Muscle of leg (tissue), 11 donors: ENCODE measurements around the gene ZNF780A. TPM values are rescaled to one million over a fixed set of nuclear protein-coding genes. Genes with fewer than 3 reads are reported as not detected.
"Not testable (repeated sequence)": the region's sequence is repeated elsewhere in the genome, so short reads cannot be mapped to it uniquely, and the experiment has no call there.

Experiments used
- DNase-seq: peaks from one replicate; pipeline ENCODE4 v3.0.0; 2013
- H3K27ac ChIP-seq: one replicate; pipeline ENCODE4 v1.5.1; 2013; ENCODE audit warnings: mild to moderate bottlenecking, low read length, control low read depth
- H3K27me3 ChIP-seq: one replicate; pipeline ENCODE4 v1.6.1; 2013; ENCODE audit warnings: low read length; ENCODE audit not compliant: control insufficient read depth, insufficient read depth
- H3K36me3 ChIP-seq: one replicate; pipeline ENCODE4 v1.6.1; 2013; ENCODE audit warnings: low read length; ENCODE audit not compliant: control insufficient read depth, insufficient read depth
- H3K4me1 ChIP-seq: one replicate; pipeline ENCODE4 v1.6.1; 2013; ENCODE audit warnings: low read length; ENCODE audit not compliant: control insufficient read depth, insufficient read depth
- H3K4me3 ChIP-seq: one replicate; pipeline ENCODE4 v1.5.1; 2013; ENCODE audit warnings: low read length, control low read depth
- H3K9me3 ChIP-seq: replicated peaks from 2 replicates; pipeline ENCODE4 v1.6.1; 2013; ENCODE audit warnings: low read depth, low read length; ENCODE audit not compliant: control insufficient read depth
- WGBS: methylation state at CpG from one replicate; pipeline ENCODE4 v1.1.5; 2013; ENCODE audit warnings: missing lambda C conversion rate; ENCODE audit not compliant: insufficient coverage; 5-methylcytosine and 5-hydroxymethylcytosine counted together
- polyA plus RNA-seq, 8 donors: library from polyadenylated mRNA; unstranded; fragments of 120-200 nt; gene quantifications; one replicate each; pipeline versions ENCODE4 v1.2.1 to v1.2.3, GENCODE V29; 2013; ENCODE audit warnings: inconsistent platforms in 1 of 8, low replicate concordance in 1 of 8; ENCODE audit not compliant: insufficient read length in 8 of 8, insufficient read depth in 1 of 8
- total RNA-seq: library from RNA; stranded (reverse); fragments of 120-200 nt; gene quantifications from one replicate; pipeline ENCODE4 v1.2.4, GENCODE V29; 2013

The ZNF780A gene
- total and polyA plus RNA-seq, 9 donors = 4.7 to 15.0 (median 7.6) TPM

DNA sequence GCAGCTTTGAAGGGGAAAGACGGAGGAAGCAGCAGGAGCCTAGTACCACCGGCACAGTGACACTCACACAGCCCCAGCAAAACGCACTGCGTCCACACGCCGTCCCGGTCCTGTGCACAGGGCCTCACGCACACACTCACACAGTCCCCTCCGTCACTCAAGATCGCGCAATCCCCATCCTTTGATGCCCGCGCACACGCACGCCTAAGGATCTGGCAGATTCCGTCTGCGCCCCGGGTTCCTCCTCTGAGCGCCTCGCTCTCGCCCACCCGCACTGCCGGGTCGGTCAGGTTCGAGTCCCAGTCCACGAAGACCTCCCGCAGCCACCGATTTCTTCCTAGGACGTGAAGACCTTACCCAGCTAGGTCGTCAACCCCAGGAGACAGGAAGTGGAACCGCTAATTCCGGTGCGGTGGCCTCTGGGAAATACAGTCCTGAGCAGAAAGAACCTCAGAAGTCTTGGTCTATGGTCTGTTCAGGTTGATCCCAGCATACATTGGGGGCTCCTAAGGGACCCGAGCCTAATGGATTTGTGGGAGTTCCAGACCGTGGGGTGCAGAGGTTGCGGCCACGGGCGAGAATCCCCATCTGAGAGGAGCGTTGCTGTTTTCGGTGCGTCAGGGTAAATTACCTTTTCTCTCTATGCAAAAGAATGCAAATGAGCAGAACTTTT, 34.8 kb downstream of the ZNF780A start, which contains the start of gene ZNF780B:
TSS of gene ZNF780B (minus strand) at position 400 of the 673 bp plus-strand sequence. CDS start 5,899 bp downstream, outside the sequence.
- WGBS = under 1% methylated on average over 35 of the region's 41 CpGs
- H3K9me3 ChIP-seq = peaks cover 18% of the 10 kb centered on the region
- no peaks in the 10 kb centered on the region for H3K27me3 ChIP-seq
- DNase-seq = peak; percentile 78
- peak within 1 kb of the TSS; percentile 79 for H3K4me3 ChIP-seq
- H3K4me1 ChIP-seq = peaks cover 9% of the 10 kb centered on the region
- H3K27ac ChIP-seq = peak within 1 kb of the TSS; percentile 66
- no peaks in the 10 kb centered on the region for H3K36me3 ChIP-seq

DNA sequence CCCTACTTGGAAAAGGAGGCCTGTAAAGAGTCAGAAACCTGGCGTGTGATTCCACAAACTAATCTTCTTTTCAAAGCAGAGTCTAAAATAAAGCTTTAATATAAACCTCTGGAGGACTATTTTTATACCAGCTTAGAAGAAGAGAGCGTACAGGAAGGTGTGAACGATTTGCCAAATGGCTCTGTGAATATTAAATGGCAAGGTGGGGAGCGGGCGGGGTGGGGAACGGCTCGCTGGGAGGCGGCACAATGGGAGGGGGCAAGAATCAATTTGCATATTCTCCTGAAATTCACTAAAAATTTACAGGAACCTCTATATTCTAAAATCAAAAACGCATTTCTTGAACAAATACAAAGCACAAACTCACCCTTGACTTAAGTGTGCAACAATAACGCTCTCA, 35.7 kb downstream of the ZNF780A start:
- Histone ChIP-seq H3K9me3 (peaks cover 21% of the 10 kb centered on the region), H3K36me3 (peaks cover 4% of the 10 kb centered on the region)

DNA sequence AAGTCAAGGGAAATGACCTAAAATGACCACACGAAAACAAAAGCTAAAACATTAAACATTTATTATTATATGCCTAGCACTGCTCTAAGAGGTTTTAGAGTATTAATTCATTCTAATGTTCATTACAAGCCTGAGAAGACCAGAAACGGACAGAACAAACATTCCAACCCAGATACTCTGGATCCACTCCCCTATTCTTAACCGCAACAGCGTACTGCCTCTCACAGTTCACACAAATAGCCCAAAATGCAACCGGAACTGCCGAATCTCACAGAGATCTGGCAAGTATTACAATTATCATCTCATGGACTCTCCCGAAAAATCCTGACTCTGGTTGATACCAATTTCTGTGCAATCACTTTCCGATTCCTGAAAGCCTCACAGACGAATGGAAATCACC, 36.1 kb downstream of the ZNF780A start:
- WGBS = 92% methylated on average over 6 of the region's 9 CpGs
- H3K27ac ChIP-seq = no peak overlapping the region
- peaks cover 9% of the 10 kb centered on the region for H3K4me1 ChIP-seq
- H3K9me3 ChIP-seq = peaks cover 17% of the 10 kb centered on the region
- no peak overlapping the region for H3K4me3 ChIP-seq
- no peaks in the 10 kb centered on the region for H3K27me3 ChIP-seq
- peaks cover 5% of the 10 kb centered on the region for H3K36me3 ChIP-seq
- DNase-seq = no peak

More for the DNA sequence above, 35.7 kb downstream of the ZNF780A start:
- Histone ChIP-seq H3K27me3 (no peaks in the 10 kb centered on the region), H3K27ac (no peak overlapping the region), H3K4me3 (peak overlapping the region; percentile 79), H3K4me1 (peaks cover 9% of the 10 kb centered on the region)
- DNase-seq = no peak
- 0% methylated on average over 1 of the region's 10 CpGs for WGBS

- peaks cover 9% of the 10 kb centered on the region for H3K4me1 ChIP-seq
- peaks cover 19% of the 10 kb centered on the region for H3K9me3 ChIP-seq
- no peak for DNase-seq
- H3K4me3 ChIP-seq = no peak overlapping the region
- H3K27me3 ChIP-seq = no peaks in the 10 kb centered on the region
- H3K27ac ChIP-seq = no peak overlapping the region
- 83% methylated on average over 1 of the region's 2 CpGs for WGBS
- H3K36me3 ChIP-seq = peaks cover 15% of the 10 kb centered on the region
These were observed 37.3 kb downstream of the ZNF780A start for GRCh38 chr19:40053491-40053890.

DNA sequence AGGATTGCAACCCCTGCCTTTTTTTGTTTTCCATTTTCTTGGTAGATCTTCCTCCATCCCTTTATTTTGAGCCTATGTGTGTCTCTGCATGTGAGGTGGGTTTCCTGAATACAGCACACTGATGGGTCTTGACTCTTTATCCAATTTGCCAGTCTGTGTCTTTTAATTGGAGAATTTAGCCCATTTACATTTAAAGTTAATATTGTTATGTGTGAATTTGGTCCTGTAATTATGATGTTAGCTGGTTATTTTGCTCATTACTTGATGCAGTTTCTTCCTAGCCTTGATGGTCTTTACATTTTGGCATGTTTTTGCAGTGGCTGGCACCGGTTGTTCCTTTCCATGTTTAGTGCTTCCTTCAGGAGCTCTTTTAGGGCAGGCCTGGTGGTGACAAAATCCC, 49.0 kb downstream of the ZNF780A start:
- H3K4me3 ChIP-seq, H3K27me3 ChIP-seq, DNase-seq, H3K4me1 ChIP-seq, H3K27ac ChIP-seq: not testable (repeated sequence)
- WGBS = no CpG with 5 or more reads among the region's 1 CpG
- Histone ChIP-seq H3K36me3 (peaks cover 17% of the 10 kb centered on the region), H3K9me3 (peaks cover 18% of the 10 kb centered on the region)

GRCh38 chr19:40038047-40038446, 52.7 kb downstream of the ZNF780A start:
- H3K4me3 ChIP-seq, H3K27ac ChIP-seq, H3K4me1 ChIP-seq, H3K36me3 ChIP-seq, DNase-seq, H3K27me3 ChIP-seq: not testable (repeated sequence)
- H3K9me3 ChIP-seq = peaks cover 44% of the 10 kb centered on the region
- no CpG with 5 or more reads among the region's 3 CpGs for WGBS

- peaks cover 59% of the 10 kb centered on the region for H3K9me3 ChIP-seq
These were observed 54.7 kb downstream of the ZNF780A start for GRCh38 chr19:40035996-40036395.

GRCh38 chr19:40033989-40034560, 56.7 kb downstream of the ZNF780A start:
- WGBS = no CpG with 5 or more reads among the region's 2 CpGs
- no peak for DNase-seq
- no peaks in the 10 kb centered on the region for H3K27me3 ChIP-seq
- H3K27ac ChIP-seq = no peak overlapping the region
- H3K36me3 ChIP-seq = no peaks in the 10 kb centered on the region
- peaks cover 70% of the 10 kb centered on the region for H3K9me3 ChIP-seq
- H3K4me1 ChIP-seq = no peaks in the 10 kb centered on the region
- no peak overlapping the region for H3K4me3 ChIP-seq

More at GRCh38 chr19:40035996-40036395, 54.7 kb downstream of the ZNF780A start:
- Histone ChIP-seq H3K4me3 (no peak overlapping the region), H3K36me3 (no peaks in the 10 kb centered on the region), H3K27me3 (no peaks in the 10 kb centered on the region), H3K4me1 (no peaks in the 10 kb centered on the region), H3K27ac (no peak overlapping the region)
- no peak for DNase-seq
- no CpG with 5 or more reads among the region's 4 CpGs for WGBS

DNA sequence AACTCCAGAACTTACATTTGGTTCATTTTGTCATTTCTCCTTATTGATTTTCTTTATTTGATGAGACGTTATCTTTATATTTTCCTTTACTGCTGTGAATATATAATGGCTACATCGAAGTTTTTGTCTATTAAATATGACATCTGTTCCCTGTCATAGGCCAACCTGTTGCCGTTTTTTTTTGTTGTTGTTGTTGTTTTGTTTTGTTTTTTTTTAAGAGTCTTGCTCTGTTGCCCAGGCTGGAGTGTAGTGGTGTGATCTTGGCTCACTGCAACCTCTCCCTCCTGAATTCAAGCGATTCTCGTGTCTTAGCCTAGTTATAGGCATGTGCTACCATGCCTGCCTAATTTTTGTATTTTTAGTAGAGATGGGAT, 64.2 kb downstream of the ZNF780A start:
- Histone ChIP-seq H3K4me1 (no peaks in the 10 kb centered on the region), H3K4me3 (no peak overlapping the region), H3K9me3 (peaks cover 67% of the 10 kb centered on the region), H3K36me3 (no peaks in the 10 kb centered on the region), H3K27ac (no peak overlapping the region), H3K27me3 (no peaks in the 10 kb centered on the region)
- WGBS = 93% methylated on average over 2 of the region's 5 CpGs
- no peak for DNase-seq

GRCh38 chr19:40025938-40026596, 64.7 kb downstream of the ZNF780A start:
- no peaks in the 10 kb centered on the region for H3K27me3 ChIP-seq
- no peaks in the 10 kb centered on the region for H3K4me1 ChIP-seq
- no peaks in the 10 kb centered on the region for H3K36me3 ChIP-seq
- no CpG with 5 or more reads among the region's 4 CpGs for WGBS
- DNase-seq = no peak
- no peak overlapping the region for H3K4me3 ChIP-seq
- peaks cover 62% of the 10 kb centered on the region for H3K9me3 ChIP-seq
- no peak overlapping the region for H3K27ac ChIP-seq
